ENCODE data around the gene RSAD1.
A peak's percentile ranks its signal among the peaks of the same experiment; 100 is the strongest.

The RSAD1 gene

DNA sequence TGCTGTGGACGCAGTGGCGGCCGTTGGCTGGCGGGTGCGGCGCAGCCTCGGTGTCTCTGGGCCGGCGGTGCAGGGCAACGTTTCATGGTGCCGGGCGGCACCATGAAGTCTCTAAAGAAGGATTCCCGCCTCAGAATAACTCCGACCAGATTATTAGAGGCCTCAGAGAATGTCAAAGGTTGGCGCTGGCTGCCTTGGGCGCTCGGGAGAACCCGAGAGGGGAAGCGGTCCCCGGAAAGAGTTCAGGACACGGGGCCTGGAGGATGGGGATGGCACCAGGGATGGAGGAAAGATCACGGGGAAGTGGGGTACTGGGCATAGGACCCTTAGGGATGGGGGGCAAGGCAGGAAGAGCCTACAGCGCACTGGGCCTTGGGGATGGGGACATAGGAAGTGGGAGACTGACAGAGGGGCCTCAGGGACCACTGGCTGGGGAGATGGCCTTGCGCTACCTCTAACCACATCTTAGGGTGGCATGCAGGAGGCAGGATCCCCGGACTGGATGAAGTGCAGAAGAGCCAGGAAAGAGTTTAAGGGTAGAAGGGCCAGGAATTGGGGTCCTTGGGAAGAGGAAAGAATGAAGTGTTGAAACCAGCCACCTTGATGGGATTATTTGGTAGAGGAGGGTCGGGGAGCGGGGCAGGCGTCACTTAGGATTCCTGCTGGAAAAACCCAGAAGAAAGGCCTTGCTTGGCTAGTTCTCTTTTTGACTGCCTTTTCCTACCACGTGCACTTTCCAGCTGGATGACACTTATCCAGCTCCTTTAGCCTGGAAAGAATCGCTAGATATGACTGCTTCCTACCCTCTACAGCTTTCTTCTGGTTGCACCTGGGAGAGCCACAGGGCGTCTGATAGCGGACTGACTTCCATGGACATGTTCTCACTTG, 30.2 kb downstream of the RSAD1 start:
- peak overlapping the region; percentile 44 for H3K27ac ChIP-seq
- TF ChIP-seq, protein P1, sequence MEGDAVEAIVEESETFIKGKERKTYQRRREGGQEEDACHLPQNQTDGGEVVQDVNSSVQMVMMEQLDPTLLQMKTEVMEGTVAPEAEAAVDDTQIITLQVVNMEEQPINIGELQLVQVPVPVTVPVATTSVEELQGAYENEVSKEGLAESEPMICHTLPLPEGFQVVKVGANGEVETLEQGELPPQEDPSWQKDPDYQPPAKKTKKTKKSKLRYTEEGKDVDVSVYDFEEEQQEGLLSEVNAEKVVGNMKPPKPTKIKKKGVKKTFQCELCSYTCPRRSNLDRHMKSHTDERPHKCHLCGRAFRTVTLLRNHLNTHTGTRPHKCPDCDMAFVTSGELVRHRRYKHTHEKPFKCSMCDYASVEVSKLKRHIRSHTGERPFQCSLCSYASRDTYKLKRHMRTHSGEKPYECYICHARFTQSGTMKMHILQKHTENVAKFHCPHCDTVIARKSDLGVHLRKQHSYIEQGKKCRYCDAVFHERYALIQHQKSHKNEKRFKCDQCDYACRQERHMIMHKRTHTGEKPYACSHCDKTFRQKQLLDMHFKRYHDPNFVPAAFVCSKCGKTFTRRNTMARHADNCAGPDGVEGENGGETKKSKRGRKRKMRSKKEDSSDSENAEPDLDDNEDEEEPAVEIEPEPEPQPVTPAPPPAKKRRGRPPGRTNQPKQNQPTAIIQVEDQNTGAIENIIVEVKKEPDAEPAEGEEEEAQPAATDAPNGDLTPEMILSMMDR (IDR thresholded peaks at IDR 0.05) = peak; percentile 13
- no peak for TF ChIP-seq ZFX (IDR thresholded peaks at IDR 0.05; ENCODE audit: borderline replicate concordance)

DNA sequence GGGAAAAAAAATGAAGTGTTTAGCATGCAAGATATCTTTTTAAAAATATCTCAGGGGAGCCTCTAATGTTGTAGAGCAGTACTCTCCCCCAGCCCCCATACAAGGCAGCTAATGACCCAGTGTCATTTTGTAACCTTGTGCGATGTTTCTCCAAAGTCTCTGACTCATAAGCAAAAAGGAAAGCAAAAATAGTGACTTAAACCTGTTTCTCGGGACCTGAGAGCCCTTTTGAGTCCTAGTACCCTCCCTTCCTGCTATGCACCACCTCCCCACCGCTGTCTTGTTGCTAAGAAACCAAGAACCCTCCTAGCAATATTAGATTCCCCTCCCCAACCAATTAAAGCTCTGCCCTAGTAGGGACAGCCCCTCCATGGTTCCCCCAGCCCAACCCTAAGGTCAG, 32.4 kb downstream of the RSAD1 start:
- TF ChIP-seq, protein P1 (IDR thresholded peaks at IDR 0.05) = no peak
- no peak for TF ChIP-seq ZFX (IDR thresholded peaks at IDR 0.05; ENCODE audit: borderline replicate concordance)
- no peak overlapping the region for H3K27ac ChIP-seq

DNA sequence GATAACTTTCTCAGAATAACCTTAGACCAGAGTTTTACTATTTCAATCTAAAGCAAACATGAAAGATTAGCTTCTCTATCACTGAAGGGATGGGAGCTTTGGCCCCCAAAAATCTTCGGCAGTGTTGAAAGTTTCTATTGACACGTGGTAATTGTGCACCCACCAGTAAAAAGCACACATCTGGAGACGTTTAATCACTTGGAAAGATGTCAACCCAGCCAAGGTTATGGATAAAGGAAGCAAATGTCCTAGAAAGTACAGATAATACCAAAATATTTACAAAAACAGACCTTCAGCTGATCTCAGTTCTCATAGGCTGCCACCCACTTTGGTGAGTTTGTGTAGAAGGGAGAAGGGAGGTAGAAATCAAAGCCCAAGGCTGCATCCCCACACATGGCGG, 34.8 kb downstream of the RSAD1 start:
- TF ChIP-seq, protein P1 (IDR thresholded peaks at IDR 0.05) = no peak
- TF ChIP-seq ZFX (IDR thresholded peaks at IDR 0.05; ENCODE audit: borderline replicate concordance) = no peak
- no peak overlapping the region for H3K27ac ChIP-seq

DNA sequence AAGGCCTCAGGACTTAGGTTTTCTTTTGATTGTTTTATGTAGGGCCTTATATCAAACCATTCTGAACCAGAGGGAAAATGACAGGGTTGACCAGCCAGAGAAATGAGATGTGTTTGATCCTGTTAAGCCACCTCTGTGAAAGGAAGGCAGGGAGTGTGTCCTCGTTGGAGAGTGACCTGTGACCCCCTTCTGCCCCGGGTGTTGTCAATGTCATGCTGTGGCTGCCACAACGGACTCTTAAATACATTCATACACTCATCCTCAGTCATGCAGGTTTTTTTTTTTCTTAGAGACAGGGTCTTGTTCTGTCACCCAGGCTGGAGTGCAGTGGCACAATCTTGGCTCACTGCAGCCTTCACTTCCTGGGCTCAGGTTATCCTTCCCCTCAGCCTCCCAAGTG, 35.7 kb downstream of the RSAD1 start:
- TF ChIP-seq, protein P1 (IDR thresholded peaks at IDR 0.05) = no peak
- TF ChIP-seq ZFX (IDR thresholded peaks at IDR 0.05; ENCODE audit: borderline replicate concordance) = no peak

DNA sequence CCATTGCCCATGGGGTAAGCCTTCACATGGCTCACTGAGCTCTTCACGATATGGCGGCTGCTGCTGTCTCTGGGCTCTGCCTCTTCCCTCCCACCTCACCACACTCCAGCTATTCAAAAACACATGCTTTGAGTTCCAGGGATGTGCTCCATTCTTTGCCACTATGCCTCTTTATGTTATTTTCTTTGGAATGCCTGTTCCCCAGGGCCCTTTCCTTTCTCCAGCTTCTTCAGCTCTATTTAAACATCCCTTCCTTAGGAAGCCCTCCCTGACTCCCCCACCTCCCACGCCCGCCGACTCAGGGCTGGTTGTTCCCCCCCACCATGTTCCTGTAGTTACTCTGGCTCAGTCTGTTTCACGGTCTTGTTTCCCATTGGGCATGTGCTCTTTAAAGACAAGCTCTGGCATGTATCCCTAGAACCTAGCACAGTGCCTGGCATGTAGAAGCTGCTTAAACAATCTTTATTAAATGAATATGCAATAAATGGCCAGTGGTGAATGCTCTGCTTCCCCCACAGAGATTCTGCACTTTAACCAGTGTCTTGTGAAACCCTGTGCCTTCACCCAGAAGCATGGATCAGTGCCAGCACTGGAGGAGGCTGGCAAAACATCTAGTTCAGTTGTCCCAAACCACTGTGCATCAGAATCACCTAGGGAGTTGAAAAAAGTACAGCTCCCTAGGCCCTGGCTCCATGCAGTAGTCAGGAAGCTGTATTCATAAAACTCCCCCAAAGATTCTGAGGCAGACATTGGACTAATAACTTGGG, 36.5 kb downstream of the RSAD1 start:
- no peak overlapping the region for H3K27ac ChIP-seq
- TF ChIP-seq, protein P1 (IDR thresholded peaks at IDR 0.05) = no peak
- no peak for TF ChIP-seq ZFX (IDR thresholded peaks at IDR 0.05; ENCODE audit: borderline replicate concordance)

More for the DNA sequence above, 35.7 kb downstream of the RSAD1 start:
- no peak overlapping the region for H3K27ac ChIP-seq

DNA sequence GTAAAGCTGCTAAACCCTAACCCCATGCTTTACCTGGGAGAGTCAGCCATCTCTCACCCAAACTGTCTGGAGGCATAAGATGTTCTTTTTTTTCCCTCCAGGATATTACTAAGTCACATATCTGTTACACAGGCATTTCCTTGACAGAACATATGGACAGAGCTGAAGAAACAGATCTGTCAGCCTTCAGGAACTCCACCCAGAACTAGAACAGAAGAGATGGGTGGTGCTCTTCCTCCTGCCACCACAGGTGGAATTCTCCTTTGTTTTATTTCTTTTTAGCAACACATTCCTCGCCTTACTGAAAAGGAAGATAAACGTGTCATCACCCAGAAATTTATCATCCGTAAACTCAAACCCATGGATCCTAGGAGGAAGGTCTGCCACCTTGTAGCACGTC, 38.4 kb downstream of the RSAD1 start:
- no peak overlapping the region for H3K27ac ChIP-seq
- TF ChIP-seq ZFX (IDR thresholded peaks at IDR 0.05; ENCODE audit: borderline replicate concordance) = no peak
- TF ChIP-seq, protein P1 (IDR thresholded peaks at IDR 0.05) = no peak
